Stimulated activated CD8-positive, alpha-beta memory T cell treated with anti-CD3 and anti-CD28 coated beads, Interleukin-15, amount 100 ng/mL, for 48 hours (primary cell): ENCODE results near the gene SF3B3.
"Not testable (repeated sequence)": the region's sequence is repeated elsewhere in the genome, so short reads cannot be mapped to it uniquely, and the experiment has no call there.

Source experiments
- DNase-seq, 2 donors: peaks; one replicate each; pipeline ENCODE4 v3.0.0-alpha.2; 2020; ENCODE audit warnings: low read depth in 2 of 2

SF3B3 gene

GRCh38 chr16:70615945-70616344, 92.3 kb downstream of the SF3B3 start:
- no peak for DNase-seq

GRCh38 chr16:70621864-70622263, 98.2 kb downstream of the SF3B3 start:
- DNase-seq = not testable (repeated sequence)
